SH-SY5Y (cell line): ENCODE measurements around the gene ETV3.

Source experiments
- GATA2 ChIP-seq: IDR thresholded peaks from 2 replicates; pipeline ENCODE4 v1.6.1; 2011; ENCODE audit warnings: mild to moderate bottlenecking, low read depth, low read length
- GATA3 ChIP-seq: IDR thresholded peaks from 2 replicates; pipeline ENCODE4 v1.6.1; 2011; ENCODE audit warnings: low read depth, mild to moderate bottlenecking, low read length, moderate library complexity

DNA sequence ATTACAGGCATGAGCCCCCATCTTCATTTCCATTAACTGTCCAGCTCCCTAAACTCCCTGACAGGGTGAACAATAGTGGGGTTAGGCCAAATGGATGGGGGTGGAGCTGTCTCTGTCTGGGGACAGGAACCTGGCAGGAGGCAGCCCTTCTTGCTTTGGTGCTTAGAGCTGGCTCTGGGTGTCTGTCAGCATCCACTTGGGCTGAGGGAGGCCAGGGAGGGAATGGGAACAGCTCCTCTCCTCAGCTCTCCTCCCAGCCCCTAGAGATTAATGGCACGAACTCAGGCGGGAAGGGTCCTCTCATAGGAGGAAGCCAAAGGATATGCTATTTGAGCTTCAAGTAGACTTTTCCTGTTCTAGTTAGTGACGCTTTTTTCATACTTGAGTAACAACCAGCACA, 27.5 kb downstream of the ETV3 start:
- no peak for TF ChIP-seq GATA3
- TF ChIP-seq GATA2: no peak
